HL-60 (cell line): ENCODE measurements around the gene KCTD5.

Experiments
- GABPA ChIP-seq: IDR thresholded peaks from 2 replicates; pipeline ENCODE4 v1.6.1; 2012; ENCODE audit warnings: low read depth
- POLR2AphosphoS5 ChIP-seq: IDR thresholded peaks from 2 replicates; pipeline ENCODE4 v1.6.1; 2012; ENCODE audit warnings: low read depth
- TF ChIP-seq, protein P1 (sequence below): IDR thresholded peaks from one replicate; pipeline ENCODE4 v1.5.1; 2011; ENCODE audit warnings: low read length, control low read depth, inconsistent platforms; ENCODE audit not compliant: insufficient read depth
- TF ChIP-seq, protein P2 (sequence below): IDR thresholded peaks from 2 replicates; pipeline ENCODE4 v1.6.1; 2012; ENCODE audit warnings: low read depth; ENCODE audit not compliant: insufficient replicate concordance

DNA sequence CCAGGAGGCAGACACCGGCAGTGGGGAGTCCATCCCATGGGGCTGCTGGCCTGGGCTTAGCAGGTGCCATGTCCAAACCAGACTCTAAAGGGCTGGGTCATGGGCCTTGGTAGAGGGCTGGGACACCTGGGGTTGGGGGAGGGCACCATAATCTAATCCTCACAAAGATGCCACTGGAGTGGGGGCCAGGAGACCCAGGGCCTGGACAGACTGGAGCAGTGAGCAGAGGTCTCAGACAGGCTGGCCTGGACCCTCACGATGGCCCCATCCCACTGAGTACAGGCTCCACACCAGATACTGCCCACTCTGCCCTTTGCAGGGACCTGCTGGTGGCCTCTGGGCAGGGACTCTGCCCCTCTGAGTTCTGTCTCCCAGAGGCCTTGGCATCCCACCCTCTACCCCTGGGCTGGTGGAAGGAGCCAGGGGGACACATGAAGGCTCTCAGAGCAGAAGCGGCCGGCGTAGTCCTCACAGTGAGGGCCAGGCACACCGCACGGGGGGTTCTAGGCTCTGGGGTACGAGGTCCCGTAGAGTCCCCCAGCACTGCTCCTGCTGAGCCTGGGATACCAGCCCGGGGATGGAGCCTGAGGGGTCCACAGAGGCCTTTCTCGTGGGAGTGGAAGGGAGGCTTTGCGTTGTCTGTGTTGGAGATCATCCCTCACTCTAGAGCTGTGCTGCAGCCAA is 60.1 kb downstream of the KCTD5 start:
- TF ChIP-seq POLR2AphosphoS5 (no peak), GABPA (no peak)
- TF ChIP-seq, protein P1, sequence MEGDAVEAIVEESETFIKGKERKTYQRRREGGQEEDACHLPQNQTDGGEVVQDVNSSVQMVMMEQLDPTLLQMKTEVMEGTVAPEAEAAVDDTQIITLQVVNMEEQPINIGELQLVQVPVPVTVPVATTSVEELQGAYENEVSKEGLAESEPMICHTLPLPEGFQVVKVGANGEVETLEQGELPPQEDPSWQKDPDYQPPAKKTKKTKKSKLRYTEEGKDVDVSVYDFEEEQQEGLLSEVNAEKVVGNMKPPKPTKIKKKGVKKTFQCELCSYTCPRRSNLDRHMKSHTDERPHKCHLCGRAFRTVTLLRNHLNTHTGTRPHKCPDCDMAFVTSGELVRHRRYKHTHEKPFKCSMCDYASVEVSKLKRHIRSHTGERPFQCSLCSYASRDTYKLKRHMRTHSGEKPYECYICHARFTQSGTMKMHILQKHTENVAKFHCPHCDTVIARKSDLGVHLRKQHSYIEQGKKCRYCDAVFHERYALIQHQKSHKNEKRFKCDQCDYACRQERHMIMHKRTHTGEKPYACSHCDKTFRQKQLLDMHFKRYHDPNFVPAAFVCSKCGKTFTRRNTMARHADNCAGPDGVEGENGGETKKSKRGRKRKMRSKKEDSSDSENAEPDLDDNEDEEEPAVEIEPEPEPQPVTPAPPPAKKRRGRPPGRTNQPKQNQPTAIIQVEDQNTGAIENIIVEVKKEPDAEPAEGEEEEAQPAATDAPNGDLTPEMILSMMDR: no peak
- TF ChIP-seq, protein P2, sequence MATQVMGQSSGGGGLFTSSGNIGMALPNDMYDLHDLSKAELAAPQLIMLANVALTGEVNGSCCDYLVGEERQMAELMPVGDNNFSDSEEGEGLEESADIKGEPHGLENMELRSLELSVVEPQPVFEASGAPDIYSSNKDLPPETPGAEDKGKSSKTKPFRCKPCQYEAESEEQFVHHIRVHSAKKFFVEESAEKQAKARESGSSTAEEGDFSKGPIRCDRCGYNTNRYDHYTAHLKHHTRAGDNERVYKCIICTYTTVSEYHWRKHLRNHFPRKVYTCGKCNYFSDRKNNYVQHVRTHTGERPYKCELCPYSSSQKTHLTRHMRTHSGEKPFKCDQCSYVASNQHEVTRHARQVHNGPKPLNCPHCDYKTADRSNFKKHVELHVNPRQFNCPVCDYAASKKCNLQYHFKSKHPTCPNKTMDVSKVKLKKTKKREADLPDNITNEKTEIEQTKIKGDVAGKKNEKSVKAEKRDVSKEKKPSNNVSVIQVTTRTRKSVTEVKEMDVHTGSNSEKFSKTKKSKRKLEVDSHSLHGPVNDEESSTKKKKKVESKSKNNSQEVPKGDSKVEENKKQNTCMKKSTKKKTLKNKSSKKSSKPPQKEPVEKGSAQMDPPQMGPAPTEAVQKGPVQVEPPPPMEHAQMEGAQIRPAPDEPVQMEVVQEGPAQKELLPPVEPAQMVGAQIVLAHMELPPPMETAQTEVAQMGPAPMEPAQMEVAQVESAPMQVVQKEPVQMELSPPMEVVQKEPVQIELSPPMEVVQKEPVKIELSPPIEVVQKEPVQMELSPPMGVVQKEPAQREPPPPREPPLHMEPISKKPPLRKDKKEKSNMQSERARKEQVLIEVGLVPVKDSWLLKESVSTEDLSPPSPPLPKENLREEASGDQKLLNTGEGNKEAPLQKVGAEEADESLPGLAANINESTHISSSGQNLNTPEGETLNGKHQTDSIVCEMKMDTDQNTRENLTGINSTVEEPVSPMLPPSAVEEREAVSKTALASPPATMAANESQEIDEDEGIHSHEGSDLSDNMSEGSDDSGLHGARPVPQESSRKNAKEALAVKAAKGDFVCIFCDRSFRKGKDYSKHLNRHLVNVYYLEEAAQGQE: no peak
